OCI-LY3 (cell line): ENCODE data around the gene RSAD2.

Experiments used
- H2AFZ ChIP-seq: fragments of 200-600, 300-600 bp; shearing (Covaris generic); 2 replicates; pipeline ENCODE4 v1.6.0; 2014; ENCODE audit warnings: antibody characterized with exemption, low read depth, low read length
- H3K27ac ChIP-seq: fragments of 200-600, 300-600 bp; sonication (generic); 2 replicates; pipeline ENCODE4 v1.5.1; 2014; ENCODE audit warnings: mild to moderate bottlenecking, low read length, moderate library complexity, mixed read lengths
- H3K27me3 ChIP-seq: fragments of 200-600, 300-600 bp; sonication (generic); 2 replicates; pipeline ENCODE4 v1.6.1; 2014; ENCODE audit warnings: low read depth, low read length, mixed read lengths
- H3K36me3 ChIP-seq: fragments of 200-600, 300-600 bp; sonication (generic); replicated peaks from 2 replicates; pipeline ENCODE3; 2014; ENCODE audit warnings: low read depth, low read length, mixed read lengths
- H3K4me1 ChIP-seq: fragments of 300-600, 200-600 bp; sonication (generic); 2 replicates; pipeline ENCODE4 v1.6.1; 2014; ENCODE audit warnings: low read length, mixed read lengths
- H3K4me2 ChIP-seq: fragments of 200-600, 300-600 bp; sonication (generic); 2 replicates; pipeline ENCODE4 v1.6.1; 2014; ENCODE audit warnings: low read length, mixed read lengths
- H3K4me3 ChIP-seq: fragments of 300-600, 200-600 bp; sonication (generic); 2 replicates; pipeline ENCODE4 v1.5.1; 2014; ENCODE audit warnings: antibody characterized with exemption, mild to moderate bottlenecking, low read length, moderate library complexity
- H3K79me2 ChIP-seq: fragments of 300-600, 200-600 bp; shearing (Covaris generic); 2 replicates; pipeline ENCODE4 v1.6.1; 2014; ENCODE audit warnings: mild to moderate bottlenecking, low read length, mixed read lengths
- H3K9ac ChIP-seq: fragments of 300-600, 200-600 bp; shearing (Covaris generic); 2 replicates; pipeline ENCODE4 v1.6.0; 2014; ENCODE audit warnings: mild to moderate bottlenecking, low read length, moderate library complexity
- H3K9me3 ChIP-seq: fragments of 200-600, 300-600 bp; shearing (Covaris generic); 2 replicates; pipeline ENCODE4 v1.6.1; 2014; ENCODE audit warnings: low read length, mixed read lengths; ENCODE audit not compliant: insufficient read depth
- H4K20me1 ChIP-seq: fragments of 200-600, 300-600 bp; sonication (generic); 2 replicates; pipeline ENCODE4 v1.6.1; 2016; ENCODE audit warnings: low read length, mixed read lengths; ENCODE audit not compliant: insufficient read depth
- CTCF ChIP-seq: fragments of 200-600, 300-600 bp; sonication (generic); IDR thresholded peaks from 2 replicates; pipeline ENCODE4 v1.5.1; 2014; ENCODE audit warnings: antibody characterized with exemption, low read length, low read depth
- EZH2phosphoT487 ChIP-seq: fragments of 200-600 bp; shearing (Covaris generic); IDR thresholded peaks from 2 replicates; pipeline ENCODE4 v1.6.1; 2018; ENCODE audit warnings: antibody characterized with exemption, mixed run types, low read depth

Gene RSAD2

DNA sequence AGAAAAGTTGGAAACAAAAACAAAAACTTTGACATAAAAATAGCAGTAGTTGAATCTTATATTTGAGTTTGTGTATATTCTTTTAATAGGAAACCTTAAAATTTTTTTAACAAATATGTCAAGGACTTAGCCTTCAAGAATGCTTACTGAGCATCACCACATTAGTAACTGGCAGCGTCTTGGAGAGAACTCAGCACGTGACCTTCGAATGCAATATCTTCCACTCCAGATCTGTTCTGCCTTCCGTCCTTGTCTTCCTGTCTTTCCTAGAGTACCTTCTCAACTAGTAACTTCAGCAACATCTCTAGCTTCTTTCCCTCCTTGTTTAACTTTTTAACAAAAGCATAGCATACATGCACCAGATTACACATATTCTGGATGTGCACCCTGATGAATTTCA, 972 bp downstream of the RSAD2 start:
- Histone ChIP-seq H3K27ac (no peak overlapping the region), H3K4me1 (peaks cover 22% of the 10 kb centered on the region), H3K4me2 (no peak overlapping the region)

GRCh38 chr2:6879011-6879410, 1.4 kb downstream of the RSAD2 start:
- no peak overlapping the region for H2AFZ ChIP-seq
- H3K4me3 ChIP-seq = no peak overlapping the region
- H3K4me1 ChIP-seq = peaks cover 22% of the 10 kb centered on the region
- TF ChIP-seq CTCF (no peak), EZH2phosphoT487 (no peak)
- peaks cover 5% of the 10 kb centered on the region; the same call in 1 of the 2 replicates for H3K27me3 ChIP-seq
- H3K4me2 ChIP-seq = no peak overlapping the region
- H3K9me3 ChIP-seq = no peaks in the 10 kb centered on the region; the same call in none of the 2 replicates
- H3K27ac ChIP-seq = no peak overlapping the region
- no peaks in the 10 kb centered on the region for H4K20me1 ChIP-seq
- H3K79me2 ChIP-seq = no peaks in the 10 kb centered on the region
- no peak overlapping the region for H3K9ac ChIP-seq
- H3K36me3 ChIP-seq = no peaks in the 10 kb centered on the region

More for the DNA sequence above, 972 bp downstream of the RSAD2 start:
- Histone ChIP-seq H3K27me3 (peaks cover 5% of the 10 kb centered on the region; the same call in 1 of the 2 replicates), H4K20me1 (no peaks in the 10 kb centered on the region), H3K4me3 (no peak overlapping the region), H3K79me2 (no peaks in the 10 kb centered on the region), H3K9me3 (no peaks in the 10 kb centered on the region; the same call in none of the 2 replicates), H2AFZ (no peak overlapping the region), H3K36me3 (no peaks in the 10 kb centered on the region), H3K9ac (no peak overlapping the region)
- no peak for TF ChIP-seq CTCF
- no peak for TF ChIP-seq EZH2phosphoT487

DNA sequence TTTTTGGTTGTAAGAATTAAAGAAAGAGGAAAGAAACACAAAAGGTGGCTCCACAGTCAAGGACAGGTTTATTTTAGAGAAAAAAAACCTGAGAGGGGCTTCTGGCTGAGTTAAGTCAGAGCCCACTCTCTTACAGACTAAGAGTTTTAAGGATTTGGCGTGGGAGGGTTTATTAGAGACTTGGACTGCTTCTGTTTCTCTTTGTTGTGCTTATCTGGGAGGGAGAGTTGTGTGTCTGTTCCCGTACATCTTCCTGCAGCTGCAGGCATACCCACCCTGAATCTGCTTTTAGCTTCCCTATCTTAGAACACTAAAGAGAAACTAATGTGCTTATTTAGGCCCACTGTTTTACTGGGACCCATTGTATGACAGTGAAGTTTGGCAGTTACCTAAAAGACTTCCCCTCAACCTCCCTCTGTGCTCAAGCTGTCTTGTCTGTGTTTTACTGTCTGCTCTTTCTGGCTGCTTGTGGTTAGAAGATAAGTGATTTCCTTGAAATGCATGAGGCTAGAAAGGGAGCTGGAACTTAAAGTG, 2.7 kb downstream of the RSAD2 start:
- H2AFZ ChIP-seq = no peak overlapping the region
- no peak overlapping the region for H3K4me2 ChIP-seq
- H3K9me3 ChIP-seq = no peaks in the 10 kb centered on the region
- no peak overlapping the region for H3K4me3 ChIP-seq
- no peaks in the 10 kb centered on the region for H3K79me2 ChIP-seq
- TF ChIP-seq EZH2phosphoT487 (no peak), CTCF (no peak)
- H3K4me1 ChIP-seq = peaks cover 22% of the 10 kb centered on the region
- peaks cover 5% of the 10 kb centered on the region; the same call in 1 of the 2 replicates for H3K27me3 ChIP-seq
- no peaks in the 10 kb centered on the region for H3K36me3 ChIP-seq
- H4K20me1 ChIP-seq = no peaks in the 10 kb centered on the region
- no peak overlapping the region for H3K27ac ChIP-seq
- no peak overlapping the region for H3K9ac ChIP-seq

- Histone ChIP-seq H2AFZ (no peak overlapping the region), H3K4me3 (no peak overlapping the region), H3K27me3 (peaks cover 5% of the 10 kb centered on the region; the same call in 1 of the 2 replicates), H3K79me2 (no peaks in the 10 kb centered on the region), H4K20me1 (no peaks in the 10 kb centered on the region), H3K36me3 (no peaks in the 10 kb centered on the region), H3K4me2 (no peak overlapping the region), H3K27ac (no peak overlapping the region), H3K9me3 (no peaks in the 10 kb centered on the region), H3K4me1 (peaks cover 20% of the 10 kb centered on the region), H3K9ac (no peak overlapping the region)
- TF ChIP-seq CTCF (no peak), EZH2phosphoT487 (no peak)
Measured at GRCh38 chr2:6881046-6881445, 3.5 kb downstream of the RSAD2 start.
